Tibial nerve (tissue), 4 donors: ENCODE measurements around the gene KIF13A. TPM values are rescaled to one million over a fixed set of nuclear protein-coding genes. Genes with fewer than 3 reads are reported as not detected.

Source experiments
- DNase-seq, 2 donors: peaks; one replicate each; pipeline ENCODE4 v3.0.0-alpha.2; 2019; ENCODE audit warnings: low spot score in 2 of 2
- H3K27ac ChIP-seq, 4 donors: fragments of 200-600 bp; sonication (generic) in 3 of 4; one replicate each; pipeline ENCODE4 v1.5.1; 2017 to 2019; ENCODE audit warnings: mild to moderate bottlenecking in 1 of 4
- H3K27me3 ChIP-seq, 2 donors: fragments of 200-600 bp; sonication (generic) in 1 of 2; one replicate each; pipeline versions ENCODE4 v1.5.1 to v1.6.0; 2017 to 2019
- H3K36me3 ChIP-seq, 3 donors: fragments of 200-600 bp; sonication (generic); one replicate each; pipeline ENCODE4 v1.5.1; 2018 to 2019
- H3K4me1 ChIP-seq, 4 donors: fragments of 200-600 bp; sonication (generic) in 3 of 4; one replicate each; pipeline ENCODE4 v1.5.1; 2017 to 2019
- H3K4me3 ChIP-seq, 4 donors: fragments of 200-600 bp; sonication (generic) in 3 of 4; one replicate each; pipeline ENCODE4 v1.5.1; 2017 to 2019; ENCODE audit warnings: mild to moderate bottlenecking in 1 of 4, moderate library complexity in 1 of 4
- H3K9me3 ChIP-seq, 4 donors: fragments of 200-600 bp; sonication (generic) in 3 of 4; one replicate each; pipeline ENCODE4 v1.5.1; 2017 to 2019
- EP300 ChIP-seq, 2 donors: sonication (generic); formaldehyde crosslinking; IDR thresholded peaks; one replicate each; pipeline ENCODE4 v1.6.1; 2017; ENCODE audit warnings: antibody characterized with exemption in 2 of 2, mild to moderate bottlenecking in 1 of 2
- POLR2A ChIP-seq, 2 donors: fragments of 450-650 bp; IDR thresholded peaks; one replicate each; pipeline ENCODE4 v1.6.1; 2017; ENCODE audit warnings: antibody characterized with exemption in 2 of 2, mild to moderate bottlenecking in 2 of 2, moderate library complexity in 2 of 2
- WGBS, 2 donors: methylation state at CpG; one replicate each; pipeline ENCODE4 v1.1.5; 2018; 5-methylcytosine and 5-hydroxymethylcytosine counted together
- total RNA-seq, 4 donors: library from RNA; depleted of rRNA; stranded (reverse); fragments of >200 nt; gene quantifications; one replicate each; pipeline ENCODE4 v1.1.0, GENCODE V29; 2016
- TF ChIP-seq, protein P1 (sequence below), 5 experiments: fragments of 200-600 bp in 3 of 5; fragments of 450-650 bp in 2 of 5; sonication (generic) in 3 of 5; IDR thresholded peaks; one replicate each; pipeline ENCODE4 v1.5.1; 2016 to 2019; ENCODE audit warnings: antibody characterized with exemption in 5 of 5, mild to moderate bottlenecking in 3 of 5, moderate library complexity in 2 of 5

Gene KIF13A
- total RNA-seq, 4 donors from 2014 or later, result 31.8 to 71.9 (median 48.0) TPM

DNA sequence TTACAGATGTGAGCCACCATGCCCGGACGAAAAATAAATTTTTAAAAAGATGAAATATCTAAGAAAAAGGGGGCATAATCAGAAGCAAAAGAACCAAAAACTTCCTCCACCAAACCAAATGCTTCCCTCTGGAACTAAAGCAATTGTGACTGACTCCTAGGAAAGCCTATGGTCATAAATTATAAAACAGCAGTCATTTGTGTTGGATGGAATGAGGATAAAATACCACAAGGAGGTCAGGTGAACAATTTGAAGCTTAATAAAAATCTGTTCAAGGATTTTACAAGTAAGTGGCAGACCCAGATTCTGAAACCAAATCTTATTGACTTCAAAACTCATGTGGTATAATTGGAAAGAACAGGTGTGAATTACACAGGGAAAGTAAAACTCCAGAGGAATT lies 114.5 kb downstream of the KIF13A start:
- WGBS, 2 donors, result 77 to 91% methylated on average over 2 of the region's 2 CpGs
- H3K27ac ChIP-seq, result no peak overlapping the region
- no peaks in the 10 kb centered on the region for H3K9me3 ChIP-seq
- no peak overlapping the region for H3K4me3 ChIP-seq
- TF ChIP-seq, protein P1, sequence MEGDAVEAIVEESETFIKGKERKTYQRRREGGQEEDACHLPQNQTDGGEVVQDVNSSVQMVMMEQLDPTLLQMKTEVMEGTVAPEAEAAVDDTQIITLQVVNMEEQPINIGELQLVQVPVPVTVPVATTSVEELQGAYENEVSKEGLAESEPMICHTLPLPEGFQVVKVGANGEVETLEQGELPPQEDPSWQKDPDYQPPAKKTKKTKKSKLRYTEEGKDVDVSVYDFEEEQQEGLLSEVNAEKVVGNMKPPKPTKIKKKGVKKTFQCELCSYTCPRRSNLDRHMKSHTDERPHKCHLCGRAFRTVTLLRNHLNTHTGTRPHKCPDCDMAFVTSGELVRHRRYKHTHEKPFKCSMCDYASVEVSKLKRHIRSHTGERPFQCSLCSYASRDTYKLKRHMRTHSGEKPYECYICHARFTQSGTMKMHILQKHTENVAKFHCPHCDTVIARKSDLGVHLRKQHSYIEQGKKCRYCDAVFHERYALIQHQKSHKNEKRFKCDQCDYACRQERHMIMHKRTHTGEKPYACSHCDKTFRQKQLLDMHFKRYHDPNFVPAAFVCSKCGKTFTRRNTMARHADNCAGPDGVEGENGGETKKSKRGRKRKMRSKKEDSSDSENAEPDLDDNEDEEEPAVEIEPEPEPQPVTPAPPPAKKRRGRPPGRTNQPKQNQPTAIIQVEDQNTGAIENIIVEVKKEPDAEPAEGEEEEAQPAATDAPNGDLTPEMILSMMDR (IDR thresholded peaks at IDR 0.05), result no peak
- TF ChIP-seq POLR2A (IDR thresholded peaks at IDR 0.05) (no peak), EP300 (IDR thresholded peaks at IDR 0.05) (no peak)
- H3K27me3 ChIP-seq, result no peaks in the 10 kb centered on the region
- no peaks in the 10 kb centered on the region for H3K36me3 ChIP-seq
- no peak for DNase-seq
- H3K4me1 ChIP-seq, result peaks cover 0 to 48% (median 4%) of the 10 kb centered on the region in 4 donors

DNA sequence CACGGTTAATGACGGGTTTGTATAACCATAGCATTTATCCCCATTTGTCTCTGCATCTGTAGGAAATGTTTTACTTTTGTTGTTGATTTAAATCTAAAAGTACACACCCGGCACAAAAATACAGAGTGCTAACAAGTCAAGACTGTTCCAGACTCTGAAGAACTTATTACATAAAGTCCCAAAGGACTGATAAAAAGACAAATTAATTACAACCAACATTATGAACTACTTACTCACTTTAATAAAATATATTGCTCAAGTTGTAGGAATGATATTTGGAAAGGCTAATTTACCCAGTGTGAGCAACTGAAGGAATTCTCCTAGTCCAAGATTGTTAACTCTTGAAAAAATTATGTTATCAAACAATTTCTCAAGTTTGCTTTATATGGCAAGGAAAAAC lies 115.6 kb downstream of the KIF13A start:
- Histone ChIP-seq H3K27me3 (no peaks in the 10 kb centered on the region), H3K9me3 (no peaks in the 10 kb centered on the region), H3K36me3 (no peaks in the 10 kb centered on the region), H3K4me1 (peaks cover 0 to 51% (median 5%) of the 10 kb centered on the region in 4 donors), H3K4me3 (no peak overlapping the region), H3K27ac (peak overlapping the region in 1 of 4 donors; percentile 32)
- TF ChIP-seq, protein P1 (IDR thresholded peaks at IDR 0.05), result no peak
- TF ChIP-seq POLR2A (IDR thresholded peaks at IDR 0.05) (no peak), EP300 (IDR thresholded peaks at IDR 0.05) (no peak)
- DNase-seq, result no peak
- WGBS, 2 donors, result 70 to 76% methylated on average over 3 of the region's 3 CpGs

DNA sequence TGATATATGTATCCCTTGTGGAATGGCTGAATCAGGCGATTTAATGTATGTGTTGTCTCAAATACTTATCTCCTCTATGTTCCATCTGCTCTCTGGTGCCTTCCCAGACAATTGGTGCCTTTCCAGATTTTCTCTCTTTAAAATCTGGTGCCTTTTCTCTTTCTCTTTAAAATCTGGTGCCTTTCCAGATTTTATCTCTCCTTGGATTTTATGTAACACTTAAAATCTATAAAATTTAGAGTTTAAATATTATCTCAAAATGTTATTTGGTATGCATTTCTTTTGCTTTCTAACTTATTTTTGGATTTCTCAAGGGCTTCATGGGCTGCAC lies 116.3 kb downstream of the KIF13A start:
- H3K4me3 ChIP-seq, result no peak overlapping the region
- peak overlapping the region in 1 of 4 donors; percentile 32 for H3K27ac ChIP-seq
- H3K27me3 ChIP-seq, result no peaks in the 10 kb centered on the region
- TF ChIP-seq, protein P1 (IDR thresholded peaks at IDR 0.05), result no peak
- TF ChIP-seq POLR2A (IDR thresholded peaks at IDR 0.05) (no peak), EP300 (IDR thresholded peaks at IDR 0.05) (no peak)
- H3K36me3 ChIP-seq, result no peaks in the 10 kb centered on the region
- H3K4me1 ChIP-seq, result peaks cover 0 to 58% (median 6%) of the 10 kb centered on the region in 4 donors
- no peak for DNase-seq
- H3K9me3 ChIP-seq, result no peaks in the 10 kb centered on the region
- WGBS, 2 donors, result 82 to 89% methylated on average over 1 of the region's 1 CpG

- 83 to 91% methylated on average over 5 of the region's 5 CpGs for WGBS, 2 donors
- Histone ChIP-seq H3K4me1 (peaks cover 0 to 60% (median 12%) of the 10 kb centered on the region in 4 donors), H3K4me3 (no peak overlapping the region), H3K27me3 (no peaks in the 10 kb centered on the region), H3K36me3 (no peaks in the 10 kb centered on the region), H3K9me3 (no peaks in the 10 kb centered on the region), H3K27ac (peak overlapping the region in 1 of 4 donors; percentile 70)
- DNase-seq, result no peak
- TF ChIP-seq POLR2A (IDR thresholded peaks at IDR 0.05) (no peak), EP300 (IDR thresholded peaks at IDR 0.05) (no peak)
- TF ChIP-seq, protein P1 (IDR thresholded peaks at IDR 0.05), result no peak
Observed at GRCh38 chr6:17870300-17871188, 116.9 kb downstream of the KIF13A start.

DNA sequence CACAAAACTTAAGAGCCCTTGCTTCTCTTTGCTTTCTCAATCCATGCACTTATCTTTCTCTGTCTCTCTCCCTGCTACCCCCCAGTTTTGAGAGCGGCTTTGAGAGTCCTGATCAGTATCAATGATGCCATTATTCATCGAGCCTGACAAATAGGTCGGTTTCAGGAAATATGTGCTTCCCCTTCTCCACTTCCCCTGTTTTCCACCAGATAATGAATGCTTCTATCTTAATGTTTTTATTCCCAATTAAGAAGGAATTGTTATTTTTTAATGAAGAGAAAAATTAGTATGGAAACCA lies 117.7 kb downstream of the KIF13A start:
- Histone ChIP-seq H3K4me1 (peaks cover 0 to 68% (median 15%) of the 10 kb centered on the region in 4 donors), H3K27me3 (no peaks in the 10 kb centered on the region), H3K27ac (peak overlapping the region in 2 of 4 donors; percentile 34 to 70), H3K36me3 (no peaks in the 10 kb centered on the region), H3K9me3 (no peaks in the 10 kb centered on the region), H3K4me3 (no peak overlapping the region)
- DNase-seq, result no peak
- TF ChIP-seq, protein P1 (IDR thresholded peaks at IDR 0.05), result no peak
- TF ChIP-seq EP300 (IDR thresholded peaks at IDR 0.05) (no peak), POLR2A (IDR thresholded peaks at IDR 0.05) (no peak)
- 25 to 42% methylated on average over 3 of the region's 3 CpGs for WGBS, 2 donors
